H9 (cell line): ENCODE measurements around the gene EIF4E3. TPM values are rescaled to one million over a fixed set of nuclear protein-coding genes. Genes with fewer than 3 reads are reported as not detected.

ENCODE experiments used
- DNase-seq: peaks from one replicate; pipeline ENCODE4 v3.0.0-alpha.2; 2017
- H2AFZ ChIP-seq: one replicate; pipeline ENCODE4 v1.6.1; 2013; ENCODE audit warnings: mild to moderate bottlenecking, low read length, control low read depth, moderate library complexity
- H2AK5ac ChIP-seq: 2 replicates; pipeline ENCODE4 v1.6.1; 2013; ENCODE audit warnings: low read length, control low read depth, mixed read lengths; ENCODE audit not compliant: insufficient read length
- H2BK120ac ChIP-seq: one replicate; pipeline ENCODE4 v1.6.1; 2013; ENCODE audit warnings: low read depth, mild to moderate bottlenecking, low read length, control low read depth, inconsistent platforms; ENCODE audit not compliant: poor library complexity, severe bottlenecking
- H2BK12ac ChIP-seq: 2 replicates; pipeline ENCODE4 v1.6.1; 2013; ENCODE audit warnings: low read length, control low read depth, mixed read lengths, low read depth; ENCODE audit not compliant: insufficient read length
- H2BK15ac ChIP-seq: 2 replicates; pipeline ENCODE4 v1.6.1; 2013; ENCODE audit warnings: low read depth, low read length, control low read depth
- H2BK20ac ChIP-seq: one replicate; pipeline ENCODE4 v1.6.1; 2013; ENCODE audit warnings: low read depth, mild to moderate bottlenecking, low read length, control low read depth, inconsistent platforms; ENCODE audit not compliant: poor library complexity, severe bottlenecking
- H2BK5ac ChIP-seq: 2 replicates; pipeline ENCODE4 v1.6.1; 2013; ENCODE audit warnings: low read length, control low read depth, mixed read lengths; ENCODE audit not compliant: insufficient read length
- H3K14ac ChIP-seq: 2 replicates; pipeline ENCODE4 v1.6.1; 2013; ENCODE audit warnings: low read length, control low read depth; ENCODE audit not compliant: insufficient read depth
- H3K18ac ChIP-seq: 2 replicates; pipeline ENCODE4 v1.6.1; 2013; ENCODE audit warnings: low read depth, mild to moderate bottlenecking, mixed read lengths, low read length, control low read depth; ENCODE audit not compliant: insufficient read length
- H3K23ac ChIP-seq: 2 replicates; pipeline ENCODE4 v1.6.1; 2013; ENCODE audit warnings: low read length, control low read depth, mixed read lengths, low read depth; ENCODE audit not compliant: insufficient read length
- H3K23me2 ChIP-seq: 2 replicates; pipeline ENCODE4 v1.6.1; 2013; ENCODE audit warnings: low read depth, mild to moderate bottlenecking, mixed read lengths, low read length, control low read depth; ENCODE audit not compliant: insufficient read length, poor library complexity, severe bottlenecking
- H3K27ac ChIP-seq: 2 replicates; pipeline ENCODE4 v1.5.1; 2013; ENCODE audit warnings: low read length, control low read depth, mixed read lengths, low read depth; ENCODE audit not compliant: insufficient read length
- H3K27me3 ChIP-seq: 2 replicates; pipeline ENCODE4 v1.6.1; 2013; ENCODE audit warnings: low read length, control low read depth, inconsistent platforms; ENCODE audit not compliant: insufficient read depth
- H3K4ac ChIP-seq: 2 replicates; pipeline ENCODE4 v1.6.1; 2013; ENCODE audit warnings: low read depth, mild to moderate bottlenecking, control low read depth, inconsistent platforms, low read length, moderate library complexity
- H3K4me1 ChIP-seq: 2 replicates; pipeline ENCODE4 v1.6.1; 2013; ENCODE audit warnings: low read length, control low read depth, inconsistent platforms; ENCODE audit not compliant: insufficient read depth
- H3K4me2 ChIP-seq: 2 replicates; pipeline ENCODE4 v1.6.1; 2013; ENCODE audit warnings: low read length, control low read depth, mixed read lengths; ENCODE audit not compliant: insufficient read length, insufficient read depth
- H3K56ac ChIP-seq: 2 replicates; pipeline ENCODE4 v1.6.1; 2013; ENCODE audit warnings: low read depth, mild to moderate bottlenecking, mixed read lengths, low read length, control low read depth; ENCODE audit not compliant: insufficient read length
- H3K79me1 ChIP-seq: 2 replicates; pipeline ENCODE4 v1.6.1; 2013; ENCODE audit warnings: low read depth, mild to moderate bottlenecking, moderate library complexity, low read length, control low read depth, inconsistent platforms; ENCODE audit not compliant: insufficient read depth, poor library complexity, severe bottlenecking
- H3K79me2 ChIP-seq: 2 replicates; pipeline ENCODE4 v1.6.1; 2013; ENCODE audit warnings: low read length, control low read depth, inconsistent platforms; ENCODE audit not compliant: insufficient read depth
- H3K9ac ChIP-seq: 2 replicates; pipeline ENCODE4 v1.6.1; 2013; ENCODE audit warnings: low read length, control low read depth, mixed read lengths; ENCODE audit not compliant: insufficient read length; ENCODE audit errors: extremely low read depth
- H3K9me3 ChIP-seq: one replicate; pipeline ENCODE4 v1.6.1; 2013; ENCODE audit warnings: low read depth, low read length, inconsistent platforms; ENCODE audit not compliant: control insufficient read depth
- H3T11ph ChIP-seq: one replicate; pipeline ENCODE4 v1.6.1; 2013; ENCODE audit warnings: mild to moderate bottlenecking, low read length, control low read depth, inconsistent platforms
- H4K20me1 ChIP-seq: one replicate; pipeline ENCODE4 v1.6.1; 2013; ENCODE audit not compliant: control insufficient read depth, insufficient read length, insufficient read depth
- H4K5ac ChIP-seq: 2 replicates; pipeline ENCODE4 v1.6.1; 2013; ENCODE audit warnings: low read depth, mild to moderate bottlenecking, mixed read lengths, low read length, control low read depth; ENCODE audit not compliant: insufficient read length
- H4K8ac ChIP-seq: replicated peaks from 2 replicates; pipeline ENCODE4 v1.6.1; 2013; ENCODE audit warnings: low read length, control low read depth, mixed read lengths, low read depth; ENCODE audit not compliant: insufficient read length
- H4K91ac ChIP-seq: 2 replicates; pipeline ENCODE4 v1.6.1; 2013; ENCODE audit warnings: low read depth, mild to moderate bottlenecking, moderate library complexity, mixed read lengths, low read length, control low read depth; ENCODE audit not compliant: insufficient read length
- H3K27ac Mint-ChIP-seq, 3 experiments: 2 replicates in 2 of 3; 3 replicates in 1 of 3; pipeline ENCODE4 v1.8.0; 2020 to 2021; ENCODE audit warnings: mixed read lengths in 3 of 3, mild to moderate bottlenecking in 1 of 3, moderate library complexity in 1 of 3
- H3K27me3 Mint-ChIP-seq: 2 replicates; pipeline ENCODE4 v1.8.0; 2021; ENCODE audit warnings: low read depth, mild to moderate bottlenecking, moderate library complexity, mixed read lengths
- H3K36me3 Mint-ChIP-seq, 3 experiments: 2 replicates in 2 of 3; 3 replicates in 1 of 3; pipeline ENCODE4 v1.8.0; 2020 to 2021; ENCODE audit warnings: low read depth in 3 of 3, mixed read lengths in 3 of 3; ENCODE audit not compliant: insufficient read depth in 1 of 3
- H3K4me1 Mint-ChIP-seq, 2 experiments: 2 replicates each; pipeline ENCODE4 v1.8.0; 2020; ENCODE audit warnings: mixed read lengths in 2 of 2
- H3K4me3 Mint-ChIP-seq, 2 experiments: 2 replicates in 1 of 2; 3 replicates in 1 of 2; pipeline ENCODE4 v1.8.0; 2020 to 2021; ENCODE audit warnings: mild to moderate bottlenecking in 2 of 2, mixed read lengths in 2 of 2, moderate library complexity in 1 of 2
- H3K9me3 Mint-ChIP-seq, 2 experiments: 2 replicates in 1 of 2; 3 replicates in 1 of 2; pipeline ENCODE4 v1.8.0; 2020; ENCODE audit warnings: mild to moderate bottlenecking in 2 of 2, mixed read lengths in 2 of 2, moderate library complexity in 1 of 2
- WGBS: extraction: QIAGEN DNeasy Blood & Tissue Kit; methylation state at CpG from one replicate; pipeline ENCODE4 v1.1.7; 2013; ENCODE audit warnings: missing lambda C conversion rate, low lambda C conversion rate, mixed read lengths; ENCODE audit not compliant: insufficient read length; ENCODE audit errors: extremely low coverage; 5-methylcytosine and 5-hydroxymethylcytosine counted together
- total RNA-seq: library from RNA; stranded (reverse); gene quantifications from 2 replicates; pipeline ENCODE4 v1.2.1, GENCODE V29; 2021
- TF ChIP-seq, protein P1 (sequence below): fragments of 200-600 bp; sonication (generic); conservative IDR thresholded peaks from 3 replicates; pipeline ENCODE4 v1.8.0; 2021; ENCODE audit warnings: antibody characterized with exemption, mild to moderate bottlenecking

The EIF4E3 gene
- total RNA-seq, 1 experiment from 2014 or later = 12.9 TPM

DNA sequence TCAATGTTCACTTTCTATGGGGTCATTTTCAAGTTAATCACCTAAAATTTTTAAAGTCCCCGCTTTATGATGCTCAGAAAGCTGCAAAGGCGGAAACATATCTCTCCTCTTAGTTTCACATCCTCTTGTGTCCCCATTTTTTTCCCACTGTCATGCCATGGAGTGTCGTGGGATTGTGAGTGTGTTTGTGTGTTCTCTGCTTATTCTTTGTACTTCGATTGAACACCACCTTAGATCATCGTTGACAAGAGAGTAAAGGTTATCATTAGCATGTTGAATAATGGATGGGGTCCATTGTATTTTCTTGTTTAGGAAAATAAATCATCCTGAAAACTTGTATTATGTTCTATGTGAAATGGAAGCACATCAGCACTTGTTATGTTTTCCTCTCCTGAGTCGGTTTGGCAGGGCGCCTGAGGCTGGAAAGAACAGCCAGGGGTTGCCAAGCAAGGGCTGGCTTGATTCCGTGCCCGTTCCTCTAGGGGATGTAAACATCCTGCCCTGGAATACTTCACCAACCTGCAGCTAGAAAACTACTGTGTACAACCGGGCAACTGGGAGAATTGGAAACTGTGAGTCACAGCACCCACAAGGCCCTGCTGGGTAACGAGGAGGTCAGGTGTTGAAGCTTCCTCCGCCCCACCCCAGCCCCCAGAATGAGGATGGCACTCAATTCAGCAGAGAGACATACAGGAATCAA, 67.2 kb downstream of the EIF4E3 start:
- Histone ChIP-seq H3K4me2 (no peak overlapping the region), H2BK15ac (no peak overlapping the region), H3K14ac (no peak overlapping the region), H2BK120ac (no peak overlapping the region), H3K79me1 (no peaks in the 10 kb centered on the region), H3K27ac (no peak overlapping the region), H3K4me1 (peaks cover 13% of the 10 kb centered on the region; the same call in 1 of the 2 replicates), H4K91ac (no peak overlapping the region), H4K8ac (no peak overlapping the region), H3K9me3 (no peaks in the 10 kb centered on the region), H3K4ac (no peak overlapping the region), H3T11ph (no peak overlapping the region), H2BK12ac (no peak overlapping the region), H2AFZ (no peak overlapping the region), H2BK20ac (no peak overlapping the region), H3K56ac (no peak overlapping the region), H3K18ac (no peak overlapping the region), H4K5ac (no peak overlapping the region), H3K27me3 (no peaks in the 10 kb centered on the region), H4K20me1 (no peaks in the 10 kb centered on the region), H3K9ac (no peak overlapping the region), H2BK5ac (no peak overlapping the region), H2AK5ac (no peak overlapping the region), H3K23me2 (no peaks in the 10 kb centered on the region), H3K79me2 (no peaks in the 10 kb centered on the region), H3K23ac (no peak overlapping the region)
- no peak overlapping the region for H3K27ac Mint-ChIP-seq
- H3K4me3 Mint-ChIP-seq = no peak overlapping the region
- peaks cover 22 to 32% of the 10 kb centered on the region in 2 experiments for H3K4me1 Mint-ChIP-seq
- DNase-seq = no peak
- WGBS = no CpG with 5 or more reads among the region's 12 CpGs
- TF ChIP-seq, protein P1, sequence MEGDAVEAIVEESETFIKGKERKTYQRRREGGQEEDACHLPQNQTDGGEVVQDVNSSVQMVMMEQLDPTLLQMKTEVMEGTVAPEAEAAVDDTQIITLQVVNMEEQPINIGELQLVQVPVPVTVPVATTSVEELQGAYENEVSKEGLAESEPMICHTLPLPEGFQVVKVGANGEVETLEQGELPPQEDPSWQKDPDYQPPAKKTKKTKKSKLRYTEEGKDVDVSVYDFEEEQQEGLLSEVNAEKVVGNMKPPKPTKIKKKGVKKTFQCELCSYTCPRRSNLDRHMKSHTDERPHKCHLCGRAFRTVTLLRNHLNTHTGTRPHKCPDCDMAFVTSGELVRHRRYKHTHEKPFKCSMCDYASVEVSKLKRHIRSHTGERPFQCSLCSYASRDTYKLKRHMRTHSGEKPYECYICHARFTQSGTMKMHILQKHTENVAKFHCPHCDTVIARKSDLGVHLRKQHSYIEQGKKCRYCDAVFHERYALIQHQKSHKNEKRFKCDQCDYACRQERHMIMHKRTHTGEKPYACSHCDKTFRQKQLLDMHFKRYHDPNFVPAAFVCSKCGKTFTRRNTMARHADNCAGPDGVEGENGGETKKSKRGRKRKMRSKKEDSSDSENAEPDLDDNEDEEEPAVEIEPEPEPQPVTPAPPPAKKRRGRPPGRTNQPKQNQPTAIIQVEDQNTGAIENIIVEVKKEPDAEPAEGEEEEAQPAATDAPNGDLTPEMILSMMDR = no peak
- no peaks in the 10 kb centered on the region for H3K36me3 Mint-ChIP-seq
- no peaks in the 10 kb centered on the region for H3K27me3 Mint-ChIP-seq
- no peaks in the 10 kb centered on the region for H3K9me3 Mint-ChIP-seq
